Liver (tissue), 9 donors: ENCODE results near the gene TOX2. TPM values are rescaled to one million over a fixed set of nuclear protein-coding genes. Genes with fewer than 3 reads are reported as not detected.

Source experiments
- DNase-seq: peaks from one replicate; pipeline ENCODE4 v3.0.0-alpha.2; 2017; ENCODE audit warnings: low spot score
- H3K27ac ChIP-seq, 2 donors: one replicate each; pipeline ENCODE4 v1.7.0; 2013; ENCODE audit warnings: inconsistent platforms in 2 of 2, low read length in 2 of 2, control low read depth in 1 of 2, low read depth in 1 of 2, mild to moderate bottlenecking in 1 of 2
- H3K27me3 ChIP-seq, 4 donors: one replicate each; pipeline versions ENCODE4 v1.6.1 to v1.7.0; 2013; ENCODE audit warnings: low read length in 3 of 4, inconsistent platforms in 1 of 4, mild to moderate bottlenecking in 1 of 4, moderate library complexity in 1 of 4; ENCODE audit not compliant: control insufficient read depth in 4 of 4, insufficient read depth in 4 of 4
- H3K36me3 ChIP-seq, 4 donors: one replicate each; pipeline versions ENCODE4 v1.6.1 to v1.7.0; 2013; ENCODE audit warnings: low read length in 3 of 4, mild to moderate bottlenecking in 3 of 4, low read depth in 1 of 4, moderate library complexity in 1 of 4; ENCODE audit not compliant: control insufficient read depth in 4 of 4, insufficient read depth in 3 of 4
- H3K4me1 ChIP-seq, 4 donors: one replicate each; pipeline versions ENCODE4 v1.6.1 to v1.7.0; 2013; ENCODE audit warnings: low read length in 3 of 4, mild to moderate bottlenecking in 3 of 4, moderate library complexity in 1 of 4; ENCODE audit not compliant: control insufficient read depth in 4 of 4, insufficient read depth in 4 of 4
- H3K4me3 ChIP-seq, 3 donors: one replicate each; pipeline versions ENCODE4 v1.6.1 to v1.7.0; 2013; ENCODE audit warnings: low read length in 3 of 3, control low read depth in 1 of 3, low read depth in 1 of 3, mild to moderate bottlenecking in 1 of 3
- H3K9ac ChIP-seq, 2 donors: one replicate each; pipeline ENCODE4 v1.7.0; 2013; ENCODE audit warnings: low read length in 2 of 2, mild to moderate bottlenecking in 2 of 2, moderate library complexity in 2 of 2, control low read depth in 1 of 2, low read depth in 1 of 2
- H3K9me3 ChIP-seq, 4 donors: one replicate each; pipeline versions ENCODE4 v1.6.1 to v1.7.0; 2013; ENCODE audit warnings: low read length in 3 of 4; ENCODE audit not compliant: control insufficient read depth in 4 of 4
- EGR1 ChIP-seq, 2 donors: IDR thresholded peaks; 2 replicates each; pipeline ENCODE4 v1.6.1; 2016 to 2018; ENCODE audit warnings: antibody characterized with exemption in 2 of 2, low read depth in 2 of 2
- FOXA1 ChIP-seq: IDR thresholded peaks from 2 replicates; pipeline ENCODE4 v1.6.1; 2016; ENCODE audit warnings: antibody characterized with exemption
- FOXA2 ChIP-seq: IDR thresholded peaks from 2 replicates; pipeline ENCODE4 v1.6.1; 2016; ENCODE audit warnings: antibody characterized with exemption
- GABPA ChIP-seq, 2 donors: IDR thresholded peaks in 1 of 2; conservative IDR thresholded peaks in 1 of 2; 2 replicates each; pipeline ENCODE4 v1.6.1; 2016; ENCODE audit warnings: antibody characterized with exemption in 2 of 2, mild to moderate bottlenecking in 1 of 2, moderate library complexity in 1 of 2
- HNF4A ChIP-seq, 2 donors: conservative IDR thresholded peaks; 2 replicates each; pipeline ENCODE4 v1.6.1; 2016; ENCODE audit warnings: antibody characterized with exemption in 2 of 2, mild to moderate bottlenecking in 2 of 2
- HNF4G ChIP-seq: IDR thresholded peaks from 2 replicates; pipeline ENCODE4 v1.6.1; 2016; ENCODE audit warnings: antibody characterized with exemption
- JUND ChIP-seq, 2 donors: IDR thresholded peaks; 2 replicates each; pipeline ENCODE4 v1.6.1; 2016; ENCODE audit warnings: antibody characterized with exemption in 2 of 2
- NR2F2 ChIP-seq: IDR thresholded peaks from 2 replicates; pipeline ENCODE4 v1.6.1; 2016; ENCODE audit warnings: antibody characterized with exemption
- RAD21 ChIP-seq, 2 donors: IDR thresholded peaks; 2 replicates each; pipeline ENCODE4 v1.6.1; 2016; ENCODE audit warnings: antibody characterized with exemption in 2 of 2, mild to moderate bottlenecking in 2 of 2
- RXRA ChIP-seq, 2 donors: IDR thresholded peaks; 2 replicates each; pipeline ENCODE4 v1.6.1; 2017 to 2018; ENCODE audit warnings: antibody characterized with exemption in 2 of 2, mild to moderate bottlenecking in 1 of 2
- SP1 ChIP-seq: IDR thresholded peaks from 2 replicates; pipeline ENCODE4 v1.6.1; 2018; ENCODE audit warnings: antibody characterized with exemption, mild to moderate bottlenecking
- TAF1 ChIP-seq: conservative IDR thresholded peaks from 2 replicates; pipeline ENCODE4 v1.6.1; 2016; ENCODE audit warnings: antibody characterized with exemption, mild to moderate bottlenecking
- YY1 ChIP-seq: IDR thresholded peaks from 2 replicates; pipeline ENCODE4 v1.6.1; 2016; ENCODE audit warnings: antibody characterized with exemption, mild to moderate bottlenecking
- polyA plus RNA-seq, 2 donors: library from polyadenylated mRNA; stranded (reverse) in 1 of 2; unstranded in 1 of 2; fragments of 200-250 nt in 1 of 2; fragments of >200 nt in 1 of 2; fragmentation: Nextera tagmentation in 1 of 2; extraction: Ambion mirVana in 1 of 2; gene quantifications; one replicate each; pipeline versions ENCODE4 v1.2.1 to v1.2.3, GENCODE V29; 2013 to 2015
- total RNA-seq, 2 donors: library from RNA; depleted of rRNA; stranded (reverse); fragments of >200 nt; gene quantifications; one replicate each; pipeline ENCODE4 v1.2.3, GENCODE V29; 2014
- TF ChIP-seq, protein P1 (sequence below): fragments of 150-350 bp; IDR thresholded peaks from 2 replicates; pipeline ENCODE4 v1.5.1; 2017; ENCODE audit warnings: improper control_type of control experiment, low read depth, low read length; ENCODE audit not compliant: missing input control
- TF ChIP-seq, protein P2 (sequence below): IDR thresholded peaks from 2 replicates; pipeline ENCODE4 v1.6.1; 2016; ENCODE audit warnings: antibody characterized with exemption
- TF ChIP-seq, protein P3 (sequence below): IDR thresholded peaks from 2 replicates; pipeline ENCODE4 v1.6.1; 2016; ENCODE audit warnings: antibody characterized with exemption
- TF ChIP-seq, protein P4 (sequence below): IDR thresholded peaks from 2 replicates; pipeline ENCODE4 v1.6.1; 2016; ENCODE audit warnings: antibody characterized with exemption, mild to moderate bottlenecking
- TF ChIP-seq, protein P5 (sequence below): IDR thresholded peaks from 2 replicates; pipeline ENCODE4 v1.6.1; 2016; ENCODE audit warnings: antibody characterized with exemption
- donor health status: healthy.
- donor health status: healthy.
- donor health status: healthy.
- donor health status: healthy.
- donor health status: healthy.

TOX2 gene
- total and polyA plus RNA-seq, 4 donors = 0.33 to 2.7 (median 1.4) TPM

DNA sequence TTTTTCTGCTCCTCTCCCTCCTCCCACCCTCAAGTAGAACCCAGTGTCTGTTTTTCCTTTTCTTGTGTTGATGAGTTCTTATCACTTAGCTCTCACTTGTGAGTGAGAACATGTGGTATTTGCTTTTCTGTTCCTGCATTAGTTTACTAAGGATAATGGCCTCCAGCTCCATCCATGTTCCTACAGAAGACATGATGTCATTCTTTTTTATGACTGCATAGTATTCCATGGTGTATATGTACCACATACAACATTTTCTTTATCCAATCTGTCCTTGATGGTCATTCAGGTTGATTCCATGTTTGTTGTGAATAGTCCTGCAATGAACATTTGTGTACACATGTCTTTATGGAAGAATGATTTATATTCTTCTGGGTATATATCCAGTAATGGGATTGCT lies 81.0 kb downstream of the TOX2 start:
- TF ChIP-seq GABPA (IDR thresholded peaks at IDR 0.05 in 1 of 2, conservative IDR thresholded peaks at IDR 0.05 in 1 of 2) (no peak), HNF4A (conservative IDR thresholded peaks at IDR 0.05) (no peak), RXRA (IDR thresholded peaks at IDR 0.05) (no peak), SP1 (no peak), TAF1 (no peak), NR2F2 (no peak), FOXA1 (no peak), EGR1 (IDR thresholded peaks at IDR 0.05; ENCODE audit: low read depth in 2 of 2) (no peak), HNF4G (no peak), RAD21 (IDR thresholded peaks at IDR 0.05) (no peak), JUND (IDR thresholded peaks at IDR 0.05) (no peak), YY1 (no peak), FOXA2 (no peak)
- TF ChIP-seq, protein P1, sequence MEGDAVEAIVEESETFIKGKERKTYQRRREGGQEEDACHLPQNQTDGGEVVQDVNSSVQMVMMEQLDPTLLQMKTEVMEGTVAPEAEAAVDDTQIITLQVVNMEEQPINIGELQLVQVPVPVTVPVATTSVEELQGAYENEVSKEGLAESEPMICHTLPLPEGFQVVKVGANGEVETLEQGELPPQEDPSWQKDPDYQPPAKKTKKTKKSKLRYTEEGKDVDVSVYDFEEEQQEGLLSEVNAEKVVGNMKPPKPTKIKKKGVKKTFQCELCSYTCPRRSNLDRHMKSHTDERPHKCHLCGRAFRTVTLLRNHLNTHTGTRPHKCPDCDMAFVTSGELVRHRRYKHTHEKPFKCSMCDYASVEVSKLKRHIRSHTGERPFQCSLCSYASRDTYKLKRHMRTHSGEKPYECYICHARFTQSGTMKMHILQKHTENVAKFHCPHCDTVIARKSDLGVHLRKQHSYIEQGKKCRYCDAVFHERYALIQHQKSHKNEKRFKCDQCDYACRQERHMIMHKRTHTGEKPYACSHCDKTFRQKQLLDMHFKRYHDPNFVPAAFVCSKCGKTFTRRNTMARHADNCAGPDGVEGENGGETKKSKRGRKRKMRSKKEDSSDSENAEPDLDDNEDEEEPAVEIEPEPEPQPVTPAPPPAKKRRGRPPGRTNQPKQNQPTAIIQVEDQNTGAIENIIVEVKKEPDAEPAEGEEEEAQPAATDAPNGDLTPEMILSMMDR = no peak
- TF ChIP-seq, protein P2, sequence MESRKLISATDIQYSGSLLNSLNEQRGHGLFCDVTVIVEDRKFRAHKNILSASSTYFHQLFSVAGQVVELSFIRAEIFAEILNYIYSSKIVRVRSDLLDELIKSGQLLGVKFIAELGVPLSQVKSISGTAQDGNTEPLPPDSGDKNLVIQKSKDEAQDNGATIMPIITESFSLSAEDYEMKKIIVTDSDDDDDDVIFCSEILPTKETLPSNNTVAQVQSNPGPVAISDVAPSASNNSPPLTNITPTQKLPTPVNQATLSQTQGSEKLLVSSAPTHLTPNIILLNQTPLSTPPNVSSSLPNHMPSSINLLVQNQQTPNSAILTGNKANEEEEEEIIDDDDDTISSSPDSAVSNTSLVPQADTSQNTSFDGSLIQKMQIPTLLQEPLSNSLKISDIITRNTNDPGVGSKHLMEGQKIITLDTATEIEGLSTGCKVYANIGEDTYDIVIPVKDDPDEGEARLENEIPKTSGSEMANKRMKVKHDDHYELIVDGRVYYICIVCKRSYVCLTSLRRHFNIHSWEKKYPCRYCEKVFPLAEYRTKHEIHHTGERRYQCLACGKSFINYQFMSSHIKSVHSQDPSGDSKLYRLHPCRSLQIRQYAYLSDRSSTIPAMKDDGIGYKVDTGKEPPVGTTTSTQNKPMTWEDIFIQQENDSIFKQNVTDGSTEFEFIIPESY = no peak
- TF ChIP-seq, protein P3, sequence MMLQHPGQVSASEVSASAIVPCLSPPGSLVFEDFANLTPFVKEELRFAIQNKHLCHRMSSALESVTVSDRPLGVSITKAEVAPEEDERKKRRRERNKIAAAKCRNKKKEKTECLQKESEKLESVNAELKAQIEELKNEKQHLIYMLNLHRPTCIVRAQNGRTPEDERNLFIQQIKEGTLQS = no peak
- TF ChIP-seq, protein P4, sequence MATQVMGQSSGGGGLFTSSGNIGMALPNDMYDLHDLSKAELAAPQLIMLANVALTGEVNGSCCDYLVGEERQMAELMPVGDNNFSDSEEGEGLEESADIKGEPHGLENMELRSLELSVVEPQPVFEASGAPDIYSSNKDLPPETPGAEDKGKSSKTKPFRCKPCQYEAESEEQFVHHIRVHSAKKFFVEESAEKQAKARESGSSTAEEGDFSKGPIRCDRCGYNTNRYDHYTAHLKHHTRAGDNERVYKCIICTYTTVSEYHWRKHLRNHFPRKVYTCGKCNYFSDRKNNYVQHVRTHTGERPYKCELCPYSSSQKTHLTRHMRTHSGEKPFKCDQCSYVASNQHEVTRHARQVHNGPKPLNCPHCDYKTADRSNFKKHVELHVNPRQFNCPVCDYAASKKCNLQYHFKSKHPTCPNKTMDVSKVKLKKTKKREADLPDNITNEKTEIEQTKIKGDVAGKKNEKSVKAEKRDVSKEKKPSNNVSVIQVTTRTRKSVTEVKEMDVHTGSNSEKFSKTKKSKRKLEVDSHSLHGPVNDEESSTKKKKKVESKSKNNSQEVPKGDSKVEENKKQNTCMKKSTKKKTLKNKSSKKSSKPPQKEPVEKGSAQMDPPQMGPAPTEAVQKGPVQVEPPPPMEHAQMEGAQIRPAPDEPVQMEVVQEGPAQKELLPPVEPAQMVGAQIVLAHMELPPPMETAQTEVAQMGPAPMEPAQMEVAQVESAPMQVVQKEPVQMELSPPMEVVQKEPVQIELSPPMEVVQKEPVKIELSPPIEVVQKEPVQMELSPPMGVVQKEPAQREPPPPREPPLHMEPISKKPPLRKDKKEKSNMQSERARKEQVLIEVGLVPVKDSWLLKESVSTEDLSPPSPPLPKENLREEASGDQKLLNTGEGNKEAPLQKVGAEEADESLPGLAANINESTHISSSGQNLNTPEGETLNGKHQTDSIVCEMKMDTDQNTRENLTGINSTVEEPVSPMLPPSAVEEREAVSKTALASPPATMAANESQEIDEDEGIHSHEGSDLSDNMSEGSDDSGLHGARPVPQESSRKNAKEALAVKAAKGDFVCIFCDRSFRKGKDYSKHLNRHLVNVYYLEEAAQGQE = no peak
- TF ChIP-seq, protein P5, sequence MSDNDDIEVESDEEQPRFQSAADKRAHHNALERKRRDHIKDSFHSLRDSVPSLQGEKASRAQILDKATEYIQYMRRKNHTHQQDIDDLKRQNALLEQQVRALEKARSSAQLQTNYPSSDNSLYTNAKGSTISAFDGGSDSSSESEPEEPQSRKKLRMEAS = no peak
- no peak for DNase-seq
- no peak overlapping the region for H3K9ac ChIP-seq

More for the DNA sequence above, 81.0 kb downstream of the TOX2 start:
- Histone ChIP-seq H3K9me3 (no peaks in the 10 kb centered on the region), H3K27me3 (peaks cover 0 to 2% (median 0%) of the 10 kb centered on the region in 4 donors), H3K4me1 (no peaks in the 10 kb centered on the region), H3K36me3 (no peaks in the 10 kb centered on the region), H3K27ac (no peak overlapping the region), H3K4me3 (no peak overlapping the region)
